ENCODE results near the gene CDK8.
"Not testable (repeated sequence)": the region's sequence is repeated elsewhere in the genome, so short reads cannot be mapped to it uniquely, and the experiment has no call there.

CDK8 gene

DNA sequence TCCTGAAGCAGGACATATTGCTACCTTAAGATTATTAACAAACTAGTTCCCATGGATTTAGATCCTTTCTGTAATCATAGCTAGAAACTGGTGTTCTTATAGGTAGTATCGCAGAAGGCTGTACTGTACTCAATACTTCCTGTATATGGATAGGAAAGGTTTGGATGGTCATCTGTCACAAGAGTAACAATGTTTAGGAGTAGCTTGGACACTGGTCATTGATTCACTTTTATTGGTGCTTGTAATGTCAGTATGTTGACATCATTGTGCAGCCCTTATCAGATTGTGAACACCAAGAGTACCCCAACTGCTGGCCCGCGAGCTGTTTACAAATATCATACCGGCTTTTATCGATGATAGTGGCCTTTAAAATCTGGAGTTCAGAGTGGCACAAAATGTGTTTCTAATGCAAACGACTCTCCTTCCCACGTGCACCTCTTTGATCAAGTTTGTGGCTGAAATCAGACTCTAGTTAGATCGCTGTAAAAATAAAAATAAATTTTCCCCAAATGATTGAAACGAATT, 605 bp upstream of the CDK8 start:
- DNase-seq (ENCODE audit: low read depth), result no peak

GRCh38 chr13:26254583-26255111, 718 bp downstream of the CDK8 start:
- no peak for DNase-seq (ENCODE audit: low read depth)

- no peak for DNase-seq (ENCODE audit: low read depth)
Observed at GRCh38 chr13:26255115-26255514, 1.2 kb downstream of the CDK8 start.

DNA sequence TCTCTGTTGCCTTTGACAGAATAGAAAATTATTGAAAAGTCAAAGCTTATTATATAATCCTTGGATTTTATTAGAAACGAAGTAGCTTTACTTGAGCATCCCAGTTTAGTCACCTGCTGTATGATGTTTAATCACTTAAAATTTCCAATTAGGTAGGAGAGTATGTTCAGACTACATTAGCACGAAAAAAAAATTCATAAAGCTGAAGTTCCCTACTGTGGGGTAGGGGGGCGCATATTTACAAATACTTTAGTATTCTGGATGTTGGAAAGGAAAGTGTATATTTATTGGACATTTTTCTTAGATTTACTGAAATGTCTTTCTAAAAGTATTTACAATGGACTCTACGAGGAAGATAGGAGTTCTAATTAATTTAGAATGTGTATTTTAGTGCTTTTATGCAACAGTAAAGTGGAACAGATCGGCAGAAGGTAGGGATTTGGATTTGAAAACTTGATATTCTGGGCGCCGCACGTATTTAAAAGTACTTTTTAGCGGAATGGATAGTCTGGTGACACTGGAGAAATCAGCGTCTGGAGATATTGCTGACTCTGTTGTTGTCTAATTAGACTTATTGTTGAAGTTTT, 1.9 kb downstream of the CDK8 start:
- no peak for DNase-seq (ENCODE audit: low read depth)

- no peak for DNase-seq (ENCODE audit: low read depth)
Observed at GRCh38 chr13:26257049-26257448, 3.1 kb downstream of the CDK8 start.

DNA sequence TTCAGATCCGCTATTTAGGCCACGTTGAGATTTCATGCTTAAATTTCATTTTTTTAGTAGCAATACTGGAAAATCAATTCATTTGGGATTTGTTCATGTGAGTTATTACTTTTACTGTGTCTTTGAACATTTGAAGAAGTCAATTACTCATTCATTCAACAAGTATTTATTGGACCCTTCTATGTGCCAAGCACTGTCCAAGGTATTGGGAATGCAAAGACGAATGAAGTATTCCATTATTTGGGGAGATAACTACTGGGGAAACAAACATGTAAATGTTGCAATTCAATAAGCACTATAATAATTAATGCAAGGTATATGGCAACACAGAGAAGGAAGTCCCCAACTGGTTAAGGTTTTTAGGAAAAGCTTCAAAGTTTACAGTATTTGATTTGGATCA, 5.7 kb downstream of the CDK8 start:
- no peak for DNase-seq (ENCODE audit: low read depth)

DNA sequence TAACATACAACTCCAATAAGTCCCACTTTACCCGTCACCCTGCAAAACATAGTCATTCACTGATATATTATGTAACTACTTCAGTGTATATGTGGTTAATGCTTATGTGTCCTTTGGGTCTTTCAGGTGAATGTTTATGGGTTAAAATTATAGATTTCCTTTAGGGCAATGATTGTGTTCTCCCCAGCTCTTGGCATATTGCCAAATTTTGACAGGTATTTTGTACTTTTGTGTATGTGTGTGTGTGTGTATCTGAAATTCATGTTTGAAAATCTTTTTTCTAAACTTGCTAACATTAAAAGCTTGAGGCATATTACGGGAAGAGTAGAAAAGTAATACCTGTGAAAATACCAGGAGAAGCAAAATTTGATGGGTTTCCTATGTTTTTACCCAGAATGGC, 8.2 kb downstream of the CDK8 start:
- no peak for DNase-seq (ENCODE audit: low read depth)

- DNase-seq (ENCODE audit: low read depth), result no peak
Observed at GRCh38 chr13:26266311-26266710, 12.4 kb downstream of the CDK8 start.

DNA sequence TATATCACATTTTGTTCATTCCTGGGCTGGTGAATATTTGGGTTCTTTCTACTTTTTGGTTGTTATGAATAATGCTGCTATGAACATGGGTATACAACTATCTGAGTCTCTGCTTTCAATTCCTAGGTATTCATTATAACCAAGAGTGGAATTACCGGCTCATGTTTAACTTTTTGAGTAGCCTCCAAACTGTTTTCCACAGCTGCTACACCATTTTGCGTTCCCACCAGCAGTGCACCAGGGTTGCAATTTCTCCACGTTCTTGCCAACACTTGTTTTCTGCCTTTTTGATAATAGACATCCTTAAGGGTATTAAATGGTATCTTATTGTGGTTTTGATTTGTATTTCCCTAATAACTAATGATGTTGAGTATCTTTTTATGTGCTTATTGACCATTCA, 16.8 kb downstream of the CDK8 start:
- DNase-seq (ENCODE audit: low read depth), result no peak

DNA sequence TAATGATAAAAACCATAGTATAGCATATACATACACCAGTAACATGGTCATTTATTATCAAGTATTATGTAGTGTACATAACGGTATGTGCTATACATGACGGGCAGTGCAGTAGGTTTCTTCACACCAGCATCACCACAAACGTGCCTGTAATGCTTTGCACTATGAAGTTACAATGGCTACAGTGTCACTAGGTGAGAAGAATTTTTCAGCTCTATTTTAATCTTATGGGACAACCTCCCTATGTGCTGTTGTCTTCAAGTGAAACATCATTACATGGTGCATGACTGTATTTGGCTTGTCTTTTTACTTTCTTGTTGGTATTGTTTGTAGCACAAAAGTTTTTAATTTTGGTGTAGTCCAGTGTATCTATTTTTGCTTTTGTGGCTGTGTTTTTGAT, 18.7 kb downstream of the CDK8 start:
- no peak for DNase-seq (ENCODE audit: low read depth)

GRCh38 chr13:26280295-26280694, 26.4 kb downstream of the CDK8 start:
- DNase-seq (ENCODE audit: low read depth), result peak; percentile 8

DNA sequence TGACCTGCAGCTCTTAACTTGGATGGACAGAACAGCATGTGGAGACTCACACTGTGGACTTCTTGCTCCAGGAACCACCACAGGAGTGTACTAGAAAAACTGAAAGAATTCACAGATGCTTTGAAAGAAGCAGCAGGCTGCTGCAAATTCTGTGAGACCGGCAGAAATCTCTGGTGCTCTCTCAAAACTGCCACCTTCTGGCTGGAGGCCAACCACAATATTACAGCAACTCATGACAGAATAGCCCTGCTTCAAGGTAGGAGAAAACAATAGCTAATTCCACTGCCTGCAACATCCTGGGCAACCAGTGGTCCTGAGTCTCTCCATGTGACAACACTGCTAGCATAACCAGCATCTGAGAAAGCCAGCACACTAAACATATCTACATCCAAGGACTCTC, 26.9 kb downstream of the CDK8 start:
- DNase-seq (ENCODE audit: low read depth), result no peak

DNA sequence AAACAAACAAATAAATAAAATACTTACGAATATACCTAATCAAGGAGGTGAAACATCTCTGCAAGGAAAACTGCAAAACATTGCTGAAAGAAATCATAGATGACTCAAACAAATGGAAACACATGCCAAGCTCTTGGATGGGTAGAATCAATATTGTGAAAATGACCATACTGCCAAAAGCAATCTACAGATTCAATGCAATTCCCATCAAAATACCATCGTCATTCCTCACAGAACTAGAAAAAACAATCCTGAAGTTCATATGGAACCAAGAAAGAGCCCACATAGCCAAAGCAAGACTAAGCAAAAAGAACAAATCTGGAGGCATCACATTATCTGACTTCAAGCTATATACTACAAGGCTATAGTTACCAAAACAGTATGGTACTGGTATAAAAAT, 32.0 kb downstream of the CDK8 start:
- not testable (repeated sequence) for DNase-seq (ENCODE audit: low read depth)

- not testable (repeated sequence) for DNase-seq (ENCODE audit: low read depth)
Observed at GRCh38 chr13:26288838-26289237, 34.9 kb downstream of the CDK8 start.

- DNase-seq (ENCODE audit: low read depth), result no peak
Observed at GRCh38 chr13:26295812-26296211, 41.9 kb downstream of the CDK8 start.

DNA sequence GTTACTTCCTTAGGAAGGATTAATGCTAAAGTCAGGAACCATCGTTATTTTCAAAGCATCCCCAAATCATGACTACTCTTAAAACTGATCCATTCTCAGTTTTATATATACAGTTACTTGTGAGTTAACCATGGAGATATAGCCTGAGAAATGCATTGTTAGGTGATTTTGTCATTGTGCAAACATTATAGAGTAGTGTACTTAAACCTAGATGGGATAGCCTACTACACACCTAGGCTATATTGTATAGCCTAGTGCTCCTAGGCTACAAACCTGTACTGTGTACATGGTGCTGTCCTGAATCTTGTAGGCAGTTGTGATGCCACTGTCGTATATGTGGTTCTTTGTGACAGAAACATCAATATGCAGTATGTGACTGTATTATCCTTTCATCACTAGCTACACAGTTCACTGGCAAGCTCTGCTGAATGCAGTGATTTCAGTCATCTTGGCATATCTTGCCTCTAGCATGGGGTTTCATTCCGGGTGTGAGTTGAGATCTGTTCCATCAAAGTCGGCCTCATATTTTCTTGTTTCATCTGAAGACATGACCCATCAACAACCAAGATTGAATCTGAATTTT, 45.3 kb downstream of the CDK8 start:
- no peak for DNase-seq (ENCODE audit: low read depth)

DNA sequence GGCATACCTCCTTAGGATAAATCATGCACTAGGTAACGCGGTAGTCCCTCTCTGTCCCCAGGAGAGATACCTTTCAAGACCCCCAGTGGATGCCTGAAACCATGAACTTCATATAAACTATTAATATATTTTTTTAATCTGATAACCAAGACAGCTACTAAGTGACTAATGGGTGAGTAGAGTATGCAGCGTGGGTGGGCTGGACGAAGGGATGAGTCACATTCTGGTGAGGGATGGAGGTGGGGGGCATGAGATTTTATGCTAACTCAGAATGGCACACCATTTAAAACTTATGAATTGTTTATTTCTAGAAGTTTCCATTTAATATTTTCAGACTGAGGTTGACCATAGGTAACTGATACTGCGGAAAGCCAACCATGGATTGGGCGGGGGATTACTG, 46.2 kb downstream of the CDK8 start:
- no peak for DNase-seq (ENCODE audit: low read depth)

DNA sequence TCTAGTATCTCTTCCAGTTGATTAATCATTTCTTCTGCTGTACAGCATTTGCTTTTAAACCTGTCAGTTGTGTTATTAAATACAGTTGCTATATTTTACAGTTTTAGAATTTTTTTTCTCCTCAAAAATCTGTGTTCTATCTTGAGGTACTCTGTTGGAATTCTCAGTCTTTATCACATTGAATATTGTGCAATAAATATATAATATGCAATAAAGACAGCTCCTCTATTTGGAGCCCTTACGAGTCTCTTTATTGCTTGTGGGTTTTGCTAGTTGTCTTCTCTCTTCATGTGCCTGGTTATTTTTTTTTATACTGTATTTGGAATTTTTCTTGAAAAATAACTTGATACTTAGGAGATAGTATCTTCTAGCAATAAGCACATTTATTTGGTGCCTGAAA, 51.7 kb downstream of the CDK8 start:
- DNase-seq (ENCODE audit: low read depth), result no peak

DNA sequence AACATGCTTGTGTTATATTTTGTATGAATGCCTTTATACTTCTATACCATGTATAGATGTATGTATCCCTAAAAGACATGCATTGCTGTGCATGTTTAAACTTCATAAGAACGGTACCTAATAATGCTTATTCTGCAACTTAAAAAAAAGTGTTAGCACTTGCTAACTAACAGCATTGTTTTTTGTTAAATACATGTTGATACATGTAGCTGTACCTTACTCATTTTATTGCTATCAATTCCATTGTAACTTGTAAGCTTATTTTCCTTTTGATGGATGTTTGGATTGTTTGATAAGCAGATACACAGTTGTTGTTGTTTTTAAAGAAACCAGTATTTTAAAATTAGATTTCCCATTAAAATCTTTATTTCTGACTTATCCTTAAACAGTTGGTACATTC, 53.8 kb downstream of the CDK8 start:
- no peak for DNase-seq (ENCODE audit: low read depth)

- no peak for DNase-seq (ENCODE audit: low read depth)
Observed at GRCh38 chr13:26308250-26308649, 54.3 kb downstream of the CDK8 start.

DNA sequence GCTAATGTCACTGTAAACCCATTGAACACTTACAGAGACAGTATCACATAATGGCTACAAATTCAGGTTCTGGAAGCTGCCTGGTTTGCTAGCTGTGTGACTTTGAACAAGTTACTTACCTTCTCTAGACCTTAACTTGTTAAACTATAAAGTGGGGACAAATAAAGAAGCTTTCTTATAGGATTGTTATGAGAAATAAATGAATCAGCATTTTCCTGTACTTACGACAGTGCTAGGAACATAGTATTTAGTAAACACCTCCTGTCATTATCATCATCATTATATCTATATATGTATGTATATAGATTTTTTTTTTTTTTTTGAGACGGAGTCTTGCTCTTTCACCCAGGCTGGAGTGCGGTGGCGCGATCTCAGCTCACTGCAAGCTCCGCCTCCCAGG, 54.9 kb downstream of the CDK8 start:
- DNase-seq (ENCODE audit: low read depth), result no peak

GRCh38 chr13:26310003-26310402, 56.1 kb downstream of the CDK8 start:
- no peak for DNase-seq (ENCODE audit: low read depth)

DNA sequence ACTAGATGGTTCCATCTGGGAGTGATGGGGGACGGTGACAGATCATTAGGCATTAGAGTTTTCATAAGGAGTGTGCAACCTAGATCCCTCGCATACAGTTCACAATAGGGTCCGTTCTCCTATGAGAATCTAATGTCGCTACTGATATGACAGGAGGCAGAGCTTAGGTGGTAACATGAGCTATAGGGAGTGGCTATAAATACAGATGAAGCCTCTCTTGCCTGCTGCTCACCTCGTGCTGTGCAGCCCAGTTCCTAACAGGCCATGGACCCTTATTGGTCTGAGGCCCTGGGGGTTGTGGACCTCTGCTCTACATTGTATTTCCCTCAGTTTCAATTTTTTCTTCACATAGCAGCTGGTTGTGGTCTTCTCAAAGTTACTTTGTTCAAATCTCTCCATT, 56.5 kb downstream of the CDK8 start:
- DNase-seq (ENCODE audit: low read depth), result no peak

DNA sequence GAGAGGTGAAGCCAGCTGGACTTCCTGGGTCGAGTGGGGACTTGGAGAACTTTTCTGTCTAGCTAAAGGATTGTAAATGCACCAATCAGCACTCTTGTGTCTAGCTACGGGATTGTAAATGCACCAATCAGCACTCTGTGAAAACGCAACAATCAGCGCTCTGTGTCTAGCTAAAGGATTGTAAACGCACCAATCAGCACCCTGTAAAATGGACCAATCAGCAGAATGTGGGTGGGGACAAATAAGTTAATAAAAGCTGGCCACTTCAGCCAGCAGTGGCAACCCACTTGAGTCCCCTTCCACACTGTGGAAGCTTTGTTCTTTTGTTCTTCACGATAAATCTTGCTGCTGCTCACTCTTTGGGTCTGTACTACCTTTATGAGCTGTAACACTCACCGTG, 58.1 kb downstream of the CDK8 start:
- not testable (repeated sequence) for DNase-seq (ENCODE audit: low read depth)

All from HS-5 (cell line).